Lower leg skin (tissue), 4 donors: Measurements from ENCODE around the gene TBX2. TPM values are rescaled to one million over a fixed set of nuclear protein-coding genes. Genes with fewer than 3 reads are reported as not detected.

Experiments
- DNase-seq, 2 donors: peaks; one replicate each; pipeline ENCODE4 v3.0.0-alpha.2; 2019; ENCODE audit warnings: low spot score in 2 of 2
- H3K4me3 ChIP-seq: fragments of 200-600 bp; sonication (generic); 2 replicates; pipeline ENCODE4 v1.5.1; 2017; ENCODE audit warnings: mild to moderate bottlenecking, low read depth; ENCODE audit not compliant: poor library complexity, severe bottlenecking
- CTCF ChIP-seq, 3 donors: fragments of 450-650 bp; IDR thresholded peaks; one replicate each; pipeline ENCODE4 v1.5.1; 2016; ENCODE audit warnings: antibody characterized with exemption in 3 of 3, mild to moderate bottlenecking in 3 of 3, moderate library complexity in 2 of 3
- POLR2A ChIP-seq, 2 donors: fragments of 450-650 bp; IDR thresholded peaks; one replicate each; pipeline ENCODE4 v1.6.1; 2016 to 2017; ENCODE audit warnings: antibody characterized with exemption in 2 of 2, mild to moderate bottlenecking in 1 of 2, moderate library complexity in 1 of 2
- WGBS, 2 donors: methylation state at CpG; one replicate each; pipeline ENCODE4 v1.1.5; 2018; 5-methylcytosine and 5-hydroxymethylcytosine counted together
- intact Hi-C: fragments of 100-400 bp; cut with DNase I; formaldehyde crosslinking; loops from one replicate; pipeline ENCODE4 v1.15.0; 2023; ENCODE audit warnings: low total_unique reads
- total RNA-seq, 4 donors: library from RNA; depleted of rRNA; stranded (reverse); fragments of >200 nt; gene quantifications; one replicate each; pipeline ENCODE4 v1.1.0, GENCODE V29; 2016

The TBX2 gene
- total RNA-seq, 4 donors from 2014 or later, result 0.25 to 9.1 (median 5.7) TPM

GRCh38 chr17:61362852-61363600, 36.6 kb upstream of the TBX2 start:
- intact Hi-C loops, result no loop called here
- 79% methylated on average over 9 of the region's 9 CpGs for WGBS, 2 donors
- H3K4me3 ChIP-seq, result no peak overlapping the region
- no peak for TF ChIP-seq CTCF (IDR thresholded peaks at IDR 0.05)
- no peak for DNase-seq

- H3K4me3 ChIP-seq, result no peak overlapping the region
- WGBS, 2 donors, result 94 to 95% methylated on average over 13 of the region's 13 CpGs
- TF ChIP-seq POLR2A (IDR thresholded peaks at IDR 0.05), result no peak
- intact Hi-C loops, result no loop called here
- no peak for DNase-seq
These were observed 35.8 kb upstream of the TBX2 start for GRCh38 chr17:61363601-61364462.

- H3K4me3 ChIP-seq, result no peak overlapping the region
- intact Hi-C loops, result no loop called here
- WGBS, 2 donors, result 95 to 100% methylated on average over 3 of the region's 3 CpGs
- TF ChIP-seq CTCF (IDR thresholded peaks at IDR 0.05), result no peak
- no peak for DNase-seq
These were observed 35.2 kb upstream of the TBX2 start for GRCh38 chr17:61364463-61364846.

GRCh38 chr17:61366076-61366714, 33.4 kb upstream of the TBX2 start:
- DNase-seq, result no peak
- H3K4me3 ChIP-seq, result no peak overlapping the region
- intact Hi-C loops, result no loop called here
- WGBS, 2 donors, result 93 to 98% methylated on average over 8 of the region's 8 CpGs
- no peak for TF ChIP-seq CTCF (IDR thresholded peaks at IDR 0.05)
- TF ChIP-seq POLR2A (IDR thresholded peaks at IDR 0.05), result no peak

- intact Hi-C loops, result no loop called here
- no peak for DNase-seq
- H3K4me3 ChIP-seq, result no peak overlapping the region
- 85% methylated on average over 19 of the region's 19 CpGs for WGBS, 2 donors
- TF ChIP-seq CTCF (IDR thresholded peaks at IDR 0.05), result no peak
- TF ChIP-seq POLR2A (IDR thresholded peaks at IDR 0.05), result no peak
These were observed 32.8 kb upstream of the TBX2 start for GRCh38 chr17:61366715-61367413.
